Measurements from ENCODE around the gene DNAH11. TPM values are rescaled to one million over a fixed set of nuclear protein-coding genes. Genes with fewer than 3 reads are reported as not detected.

The DNAH11 gene
- polyA plus RNA-seq, 1 experiment, result 0.59 TPM

DNA sequence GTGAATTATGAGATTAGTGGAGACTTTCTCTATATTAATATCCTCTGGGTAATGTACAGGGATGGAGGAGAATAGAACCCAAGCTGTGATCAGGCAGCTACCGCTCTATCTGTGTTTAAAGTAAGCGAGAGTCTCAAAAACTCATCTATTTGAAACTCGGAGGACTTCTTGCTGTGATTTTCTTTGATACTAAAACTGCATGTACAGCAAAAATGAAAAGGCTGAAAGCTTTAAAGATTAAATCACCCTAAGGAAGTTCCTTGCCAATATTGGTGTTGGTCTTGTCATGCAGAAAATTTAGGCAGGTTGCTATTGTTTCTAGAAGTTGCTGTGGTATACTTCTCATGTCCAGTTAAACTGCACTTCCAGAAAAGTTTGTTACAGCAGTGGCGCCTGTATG, 110.8 kb downstream of the DNAH11 start:
- H3K27me3 ChIP-seq (ENCODE audit: control insufficient read depth, insufficient read depth, low read length), result no peaks in the 10 kb centered on the region
- no peak overlapping the region for H3K4me3 ChIP-seq (ENCODE audit: low read depth, low read length)
- H3K36me3 ChIP-seq (ENCODE audit: control insufficient read depth, insufficient read depth, low read length), result no peaks in the 10 kb centered on the region
- ChIA-PET CTCF (no interaction called here), POLR2A (no interaction called here)
- no peak for TF ChIP-seq CTCF (IDR thresholded peaks at IDR 0.05; ENCODE audit: insufficient read depth, low read depth, low read length)
- DNase-seq (ENCODE audit: low read depth), result no peak

GRCh38 chr7:21656081-21656480, 113.2 kb downstream of the DNAH11 start:
- ChIA-PET POLR2A (no interaction called here), CTCF (interaction anchor here (1.0 kb wide), 1 partner anchor 14 kb away, joined by 3 read pairs; no protein-coding TSS in a partner anchor)
- no peak for TF ChIP-seq CTCF (IDR thresholded peaks at IDR 0.05; ENCODE audit: insufficient read depth, low read depth, low read length)
- H3K36me3 ChIP-seq (ENCODE audit: control insufficient read depth, insufficient read depth, low read length), result no peaks in the 10 kb centered on the region
- no peaks in the 10 kb centered on the region for H3K27me3 ChIP-seq (ENCODE audit: control insufficient read depth, insufficient read depth, low read length)
- DNase-seq (ENCODE audit: low read depth), result no peak
- H3K4me3 ChIP-seq (ENCODE audit: low read depth, low read length), result no peak overlapping the region

DNA sequence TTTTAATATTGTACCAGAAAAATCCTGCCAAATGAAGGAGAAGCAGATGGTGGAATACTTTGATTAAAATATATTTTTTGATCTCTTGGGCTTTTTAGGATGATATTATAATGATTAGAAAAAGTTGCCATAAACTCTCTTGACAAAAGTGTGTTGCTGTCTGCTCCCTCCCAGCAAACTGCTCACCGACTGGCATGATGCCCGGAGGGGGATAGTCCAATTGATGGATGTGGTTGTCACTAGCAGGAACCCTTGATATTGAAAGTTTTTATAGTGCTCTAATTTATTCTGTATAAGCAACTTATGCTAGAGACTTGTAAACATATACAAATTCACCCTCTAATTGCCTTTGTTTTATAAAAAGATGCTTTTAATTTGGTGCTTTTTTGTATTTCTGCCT, 114.0 kb downstream of the DNAH11 start:
- POLR2A ChIA-PET, result no interaction called here
- H3K4me3 ChIP-seq (ENCODE audit: low read depth, low read length), result no peak overlapping the region
- CTCF ChIA-PET, result interaction anchor here (1.0 kb wide), 1 partner anchor 15 kb away, joined by 3 read pairs; no protein-coding TSS in a partner anchor
- DNase-seq (ENCODE audit: low read depth), result no peak
- H3K27me3 ChIP-seq (ENCODE audit: control insufficient read depth, insufficient read depth, low read length), result no peaks in the 10 kb centered on the region
- H3K36me3 ChIP-seq (ENCODE audit: control insufficient read depth, insufficient read depth, low read length), result no peaks in the 10 kb centered on the region
- TF ChIP-seq CTCF (IDR thresholded peaks at IDR 0.05; ENCODE audit: insufficient read depth, low read depth, low read length), result no peak

- no peak overlapping the region for H3K4me3 ChIP-seq (ENCODE audit: low read depth, low read length)
- CTCF ChIA-PET, result interaction anchor here (1.0 kb wide), 1 partner anchor 19 kb away, joined by 3 read pairs; no protein-coding TSS in a partner anchor
- H3K27me3 ChIP-seq (ENCODE audit: control insufficient read depth, insufficient read depth, low read length), result no peaks in the 10 kb centered on the region
- no peak for TF ChIP-seq CTCF (IDR thresholded peaks at IDR 0.05; ENCODE audit: insufficient read depth, low read depth, low read length)
- POLR2A ChIA-PET, result no interaction called here
- no peaks in the 10 kb centered on the region for H3K36me3 ChIP-seq (ENCODE audit: control insufficient read depth, insufficient read depth, low read length)
- no peak for DNase-seq (ENCODE audit: low read depth)
Measured at GRCh38 chr7:21670496-21670895, 127.7 kb downstream of the DNAH11 start.

- ChIA-PET CTCF (interaction anchor here (0.7 kb wide), 1 partner anchor 9 kb away, joined by 3 read pairs; no protein-coding TSS in a partner anchor), POLR2A (no interaction called here)
- DNase-seq (ENCODE audit: low read depth), result no peak
- Histone ChIP-seq H3K27me3 (ENCODE audit: control insufficient read depth, insufficient read depth, low read length) (no peaks in the 10 kb centered on the region), H3K36me3 (ENCODE audit: control insufficient read depth, insufficient read depth, low read length) (no peaks in the 10 kb centered on the region), H3K4me3 (ENCODE audit: low read depth, low read length) (no peak overlapping the region)
- TF ChIP-seq CTCF (IDR thresholded peaks at IDR 0.05; ENCODE audit: insufficient read depth, low read depth, low read length), result no peak
Measured at GRCh38 chr7:21671859-21672258, 129.0 kb downstream of the DNAH11 start.
